ENCODE results near the gene SGSM2. TPM values are rescaled to one million over a fixed set of nuclear protein-coding genes. Genes with fewer than 3 reads are reported as not detected.

SGSM2 gene
- total RNA-seq, 1 experiment from 2014 or later: 3.1 TPM

- no peak for DNase-seq (ENCODE audit: low spot score)
These were observed 31.7 kb downstream of the SGSM2 start for GRCh38 chr17:2369039-2369438.

GRCh38 chr17:2369551-2370210 lies 32.4 kb downstream of the SGSM2 start:
- no peak for DNase-seq (ENCODE audit: low spot score)

GRCh38 chr17:2370211-2370589 lies 32.9 kb downstream of the SGSM2 start:
- no peak for DNase-seq (ENCODE audit: low spot score)

GRCh38 chr17:2371183-2372130 lies 34.2 kb downstream of the SGSM2 start:
- no peak for DNase-seq (ENCODE audit: low spot score)

GRCh38 chr17:2372180-2372579 lies 34.9 kb downstream of the SGSM2 start:
- no peak for DNase-seq (ENCODE audit: low spot score)

- no peak for DNase-seq (ENCODE audit: low spot score)
These were observed 35.4 kb downstream of the SGSM2 start for GRCh38 chr17:2372681-2373080.

- no peak for DNase-seq (ENCODE audit: low spot score)
These were observed 35.9 kb downstream of the SGSM2 start for GRCh38 chr17:2373179-2373578.

- DNase-seq (ENCODE audit: low spot score): no peak
These were observed 37.4 kb downstream of the SGSM2 start for GRCh38 chr17:2374549-2375285.

- no peak for DNase-seq (ENCODE audit: low spot score)
These were observed 38.1 kb downstream of the SGSM2 start for GRCh38 chr17:2375406-2375805.

GRCh38 chr17:2376107-2376506 lies 38.8 kb downstream of the SGSM2 start:
- DNase-seq (ENCODE audit: low spot score): no peak

- no peak for DNase-seq (ENCODE audit: low spot score)
These were observed 40.4 kb downstream of the SGSM2 start for GRCh38 chr17:2377659-2378058.

GRCh38 chr17:2378905-2379304 lies 41.6 kb downstream of the SGSM2 start:
- no peak for DNase-seq (ENCODE audit: low spot score)

- DNase-seq (ENCODE audit: low spot score): no peak
These were observed 42.4 kb downstream of the SGSM2 start for GRCh38 chr17:2379489-2380225.

GRCh38 chr17:2380226-2380922 lies 43.1 kb downstream of the SGSM2 start:
- DNase-seq (ENCODE audit: low spot score): no peak

GRCh38 chr17:2380950-2381649 lies 43.8 kb downstream of the SGSM2 start:
- DNase-seq (ENCODE audit: low spot score): no peak

GRCh38 chr17:2383628-2384167 lies 46.4 kb downstream of the SGSM2 start:
- DNase-seq (ENCODE audit: low spot score): no peak

- no peak for DNase-seq (ENCODE audit: low spot score)
These were observed 47.3 kb downstream of the SGSM2 start for GRCh38 chr17:2384439-2385127.

- DNase-seq (ENCODE audit: low spot score): no peak
These were observed 48.2 kb downstream of the SGSM2 start for GRCh38 chr17:2385240-2386210.
